ENCODE results near the gene MRGPRG.

DNA sequence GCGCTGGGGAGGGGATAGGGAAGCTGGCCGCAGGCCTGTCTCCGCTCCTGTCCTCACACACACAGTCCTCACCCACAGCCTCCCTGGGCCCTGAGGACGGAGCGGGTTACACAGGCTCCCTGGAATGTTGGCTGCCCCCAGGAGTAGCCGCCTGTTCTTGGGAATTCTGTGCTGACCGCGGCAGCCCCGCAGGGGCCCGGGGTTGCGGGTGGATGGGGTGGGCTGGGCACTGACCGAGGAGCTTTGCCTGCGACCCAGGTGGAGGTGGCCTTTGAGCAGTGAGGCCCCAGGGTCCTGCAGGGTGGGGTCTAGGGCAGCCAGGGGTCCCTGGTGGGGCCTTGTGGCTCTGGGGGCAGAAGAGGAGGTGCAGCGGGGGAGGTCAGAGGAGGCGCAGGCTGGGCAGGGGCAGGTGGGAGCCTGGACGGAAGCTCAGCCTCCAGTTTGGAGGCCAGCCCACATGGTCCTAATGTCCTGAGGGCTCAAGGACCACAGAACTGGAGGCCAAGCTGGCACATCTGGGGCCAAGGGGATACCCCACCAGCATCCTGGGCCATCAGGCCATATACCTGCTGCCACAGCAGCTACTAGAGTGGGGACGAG, 6.6 kb upstream of the MRGPRG start:
- TF ChIP-seq POLR2A (IDR thresholded peaks at IDR 0.05) (no peak), POLR2AphosphoS5 (IDR thresholded peaks at IDR 0.05) (no peak)
- TF ChIP-seq, protein P1, sequence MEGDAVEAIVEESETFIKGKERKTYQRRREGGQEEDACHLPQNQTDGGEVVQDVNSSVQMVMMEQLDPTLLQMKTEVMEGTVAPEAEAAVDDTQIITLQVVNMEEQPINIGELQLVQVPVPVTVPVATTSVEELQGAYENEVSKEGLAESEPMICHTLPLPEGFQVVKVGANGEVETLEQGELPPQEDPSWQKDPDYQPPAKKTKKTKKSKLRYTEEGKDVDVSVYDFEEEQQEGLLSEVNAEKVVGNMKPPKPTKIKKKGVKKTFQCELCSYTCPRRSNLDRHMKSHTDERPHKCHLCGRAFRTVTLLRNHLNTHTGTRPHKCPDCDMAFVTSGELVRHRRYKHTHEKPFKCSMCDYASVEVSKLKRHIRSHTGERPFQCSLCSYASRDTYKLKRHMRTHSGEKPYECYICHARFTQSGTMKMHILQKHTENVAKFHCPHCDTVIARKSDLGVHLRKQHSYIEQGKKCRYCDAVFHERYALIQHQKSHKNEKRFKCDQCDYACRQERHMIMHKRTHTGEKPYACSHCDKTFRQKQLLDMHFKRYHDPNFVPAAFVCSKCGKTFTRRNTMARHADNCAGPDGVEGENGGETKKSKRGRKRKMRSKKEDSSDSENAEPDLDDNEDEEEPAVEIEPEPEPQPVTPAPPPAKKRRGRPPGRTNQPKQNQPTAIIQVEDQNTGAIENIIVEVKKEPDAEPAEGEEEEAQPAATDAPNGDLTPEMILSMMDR (IDR thresholded peaks at IDR 0.05 in 8 of 11, conservative IDR thresholded peaks at IDR 0.05 in 3 of 11) = no peak

Data from spleen (tissue), 7 donors.